GM13977 (cell line): ENCODE results near the gene OSBPL8.

Experiments used
- DNase-seq: peaks from one replicate; pipeline ENCODE4 v3.0.0; 2012; ENCODE audit warnings: low spot score
- in situ Hi-C: fragments of 300-500 bp; cut with MboI; formaldehyde crosslinking; loops from one replicate; pipeline ENCODE4 v1.12.0; 2022; ENCODE audit warnings: low sequenced_read_pairs, low pct_unique_long_range_greater_than_20kb, mixed read lengths, inconsistent platforms; ENCODE audit not compliant: unreplicated experiment
- TF ChIP-seq, protein P1 (sequence below): IDR thresholded peaks from 2 replicates; pipeline ENCODE4 v1.5.1; 2012; ENCODE audit warnings: mild to moderate bottlenecking, control low read depth; ENCODE audit not compliant: insufficient read depth; ENCODE audit errors: extremely low read depth, missing control alignments

OSBPL8 gene

DNA sequence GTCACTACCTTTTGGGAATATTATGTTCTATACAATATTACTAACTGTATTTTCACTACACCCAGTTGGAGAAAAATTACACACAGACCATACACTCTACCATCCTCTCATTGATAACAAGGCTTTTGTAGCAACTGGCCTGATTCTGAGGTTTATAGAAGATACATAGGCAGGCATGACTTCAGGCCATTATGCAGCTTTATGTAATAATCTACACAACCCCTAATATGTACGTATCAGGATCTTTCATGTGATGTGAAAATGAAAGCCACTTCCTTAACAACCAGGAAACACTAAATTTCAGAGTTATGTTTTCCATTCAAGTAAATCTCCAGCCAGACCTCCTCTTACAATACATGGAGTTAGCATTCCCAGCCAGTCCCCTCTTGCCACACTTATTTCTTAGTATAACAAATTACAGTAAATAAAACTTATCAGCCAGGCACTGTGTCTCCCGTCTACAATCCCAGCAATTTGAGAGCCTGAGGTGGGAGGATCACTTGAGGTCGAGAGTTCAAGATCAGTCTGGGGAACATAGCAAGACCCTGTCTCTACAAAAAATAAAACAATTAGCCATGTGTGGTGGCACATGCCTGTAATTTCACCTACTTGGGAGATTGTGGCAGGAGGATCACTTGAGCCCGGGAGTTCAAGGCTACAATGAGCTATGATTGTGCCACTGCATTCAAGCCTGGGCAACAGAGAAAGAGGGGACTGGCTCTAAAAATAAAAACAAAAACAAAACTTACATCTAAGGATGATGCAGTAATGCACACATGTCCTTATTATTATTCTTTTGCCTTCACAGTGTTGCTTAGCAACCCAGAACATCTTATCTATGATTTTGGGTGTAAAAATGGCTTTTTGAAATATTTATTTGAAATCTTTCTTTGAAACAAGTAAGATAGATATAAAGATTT, 10.4 kb upstream of the OSBPL8 start:
- TF ChIP-seq, protein P1, sequence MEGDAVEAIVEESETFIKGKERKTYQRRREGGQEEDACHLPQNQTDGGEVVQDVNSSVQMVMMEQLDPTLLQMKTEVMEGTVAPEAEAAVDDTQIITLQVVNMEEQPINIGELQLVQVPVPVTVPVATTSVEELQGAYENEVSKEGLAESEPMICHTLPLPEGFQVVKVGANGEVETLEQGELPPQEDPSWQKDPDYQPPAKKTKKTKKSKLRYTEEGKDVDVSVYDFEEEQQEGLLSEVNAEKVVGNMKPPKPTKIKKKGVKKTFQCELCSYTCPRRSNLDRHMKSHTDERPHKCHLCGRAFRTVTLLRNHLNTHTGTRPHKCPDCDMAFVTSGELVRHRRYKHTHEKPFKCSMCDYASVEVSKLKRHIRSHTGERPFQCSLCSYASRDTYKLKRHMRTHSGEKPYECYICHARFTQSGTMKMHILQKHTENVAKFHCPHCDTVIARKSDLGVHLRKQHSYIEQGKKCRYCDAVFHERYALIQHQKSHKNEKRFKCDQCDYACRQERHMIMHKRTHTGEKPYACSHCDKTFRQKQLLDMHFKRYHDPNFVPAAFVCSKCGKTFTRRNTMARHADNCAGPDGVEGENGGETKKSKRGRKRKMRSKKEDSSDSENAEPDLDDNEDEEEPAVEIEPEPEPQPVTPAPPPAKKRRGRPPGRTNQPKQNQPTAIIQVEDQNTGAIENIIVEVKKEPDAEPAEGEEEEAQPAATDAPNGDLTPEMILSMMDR = no peak
- DNase-seq = no peak
- in situ Hi-C loops = loop anchor here (25.0 kb wide), 1 partner anchor 1033 kb away; no protein-coding TSS in a partner anchor

DNA sequence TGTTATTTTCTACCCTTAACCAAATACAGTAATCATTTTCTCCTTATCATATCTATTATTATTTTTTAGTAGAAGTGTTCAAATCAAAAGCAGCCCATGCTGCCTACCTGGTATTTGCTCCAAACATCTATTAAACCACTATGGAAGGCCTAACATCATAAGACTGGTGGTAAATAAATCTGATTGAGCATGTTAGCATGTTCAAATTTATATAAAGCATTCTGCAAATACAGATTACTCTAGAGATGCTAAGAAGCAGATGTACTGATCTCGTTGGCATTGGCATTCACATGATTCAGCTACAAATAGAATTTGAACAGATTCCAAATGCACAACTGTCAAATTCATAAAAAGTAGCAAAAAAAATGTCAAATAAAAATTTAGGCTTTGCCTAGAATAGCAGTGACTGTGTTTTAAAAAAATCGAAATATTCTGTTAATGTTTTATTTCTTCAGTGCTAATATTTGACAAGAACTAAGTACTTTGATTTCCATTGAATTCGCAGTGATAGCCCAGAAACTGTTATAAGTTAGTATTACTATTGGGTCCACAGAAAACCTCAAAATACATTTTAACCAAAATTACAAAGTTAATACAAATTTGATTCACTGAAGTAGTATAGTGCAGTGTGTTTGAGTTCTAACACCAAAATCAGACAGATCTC, 9.4 kb upstream of the OSBPL8 start:
- in situ Hi-C loops = loop anchor here (25.0 kb wide), 1 partner anchor 1032 kb away; no protein-coding TSS in a partner anchor
- TF ChIP-seq, protein P1 = no peak
- no peak for DNase-seq

DNA sequence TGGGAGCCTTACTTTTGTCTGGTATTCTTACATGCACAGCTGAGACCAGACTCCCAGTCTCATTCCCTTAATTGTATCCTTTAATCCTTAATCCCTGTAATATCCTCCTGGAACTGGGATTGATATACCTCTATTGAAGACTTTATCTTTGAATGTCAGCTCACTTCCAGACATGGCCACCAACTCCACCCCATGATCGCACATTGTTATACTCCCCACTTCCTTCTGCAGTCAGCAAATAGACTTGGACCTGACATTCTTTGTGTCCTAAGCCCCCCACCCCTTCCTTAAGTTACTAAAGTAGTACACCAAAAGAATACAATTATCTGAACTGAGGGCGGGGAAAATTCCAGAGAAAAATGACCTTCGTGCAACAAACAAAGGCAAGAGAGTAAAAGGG, 8.6 kb upstream of the OSBPL8 start:
- TF ChIP-seq, protein P1 = no peak
- no peak for DNase-seq
- in situ Hi-C loops = loop anchor here (25.0 kb wide), 1 partner anchor 1031 kb away; no protein-coding TSS in a partner anchor

DNA sequence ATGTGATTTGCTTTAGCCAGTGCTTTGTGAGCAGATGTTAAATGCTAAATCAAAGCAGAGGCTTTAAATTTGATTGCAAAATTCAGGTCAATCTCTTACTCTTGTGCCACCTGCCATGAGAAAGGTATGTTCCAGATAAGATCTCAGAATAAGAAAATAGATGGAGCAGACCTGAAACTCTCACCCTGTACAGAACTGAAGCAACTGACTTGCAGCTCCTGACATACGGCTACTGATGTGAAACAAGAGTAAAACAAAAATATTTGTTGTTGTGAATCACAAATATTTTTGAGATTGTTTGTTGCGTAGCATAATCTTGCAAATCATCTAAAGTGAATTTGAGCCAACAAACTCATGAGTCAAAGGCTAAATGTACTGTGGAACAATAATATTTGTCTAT, 3.5 kb upstream of the OSBPL8 start:
- DNase-seq = no peak
- TF ChIP-seq, protein P1 = no peak
- in situ Hi-C loops = loop anchor here (25.0 kb wide), 1 partner anchor 1026 kb away; no protein-coding TSS in a partner anchor

DNA sequence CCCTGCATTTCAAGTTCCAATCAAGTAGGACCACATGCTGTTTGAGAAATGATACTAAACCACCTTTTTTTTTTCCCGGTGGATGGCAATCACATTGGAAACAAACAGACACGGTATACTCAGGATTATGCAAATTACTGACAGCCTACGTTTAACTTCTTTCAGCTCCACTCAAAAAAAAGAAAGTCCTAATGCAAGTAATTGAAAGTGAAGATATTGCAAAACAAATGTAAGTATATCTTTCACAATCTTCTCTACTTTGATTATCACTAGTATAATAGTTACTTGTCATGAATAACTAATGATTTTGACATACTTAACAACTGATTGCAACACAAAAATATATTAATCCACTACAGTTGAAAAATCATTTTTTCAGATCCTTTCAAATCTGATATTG, 2.6 kb upstream of the OSBPL8 start:
- TF ChIP-seq, protein P1 = no peak
- no peak for DNase-seq
- in situ Hi-C loops = loop anchor here (25.0 kb wide), 1 partner anchor 1025 kb away; no protein-coding TSS in a partner anchor

DNA sequence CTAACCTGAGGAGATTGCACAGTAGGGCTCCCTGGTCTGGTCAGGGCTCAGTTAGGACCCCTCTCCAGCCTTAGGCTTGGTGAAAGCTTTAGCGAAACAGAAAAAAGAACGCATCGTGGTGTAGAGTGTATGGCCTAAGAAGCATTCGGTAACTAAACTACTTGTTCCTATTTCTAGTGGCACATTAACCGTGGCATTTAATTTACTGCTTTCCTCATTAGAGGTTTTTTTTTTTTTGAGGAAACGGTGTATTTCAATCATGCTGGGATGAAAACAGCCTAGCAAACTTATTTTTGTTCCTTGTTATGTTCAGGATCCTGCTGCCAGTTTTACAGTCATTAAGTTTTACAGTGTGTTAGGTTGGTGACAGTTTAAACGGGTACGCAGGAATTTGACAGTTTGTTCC, 518 bp upstream of the OSBPL8 start:
- in situ Hi-C loops = loop anchor here (25.0 kb wide), 1 partner anchor 1023 kb away; no protein-coding TSS in a partner anchor
- no peak for DNase-seq
- TF ChIP-seq, protein P1 = no peak
